Right cardiac atrium (tissue), 5 donors: ENCODE results near the gene KCNIP2. TPM values are rescaled to one million over a fixed set of nuclear protein-coding genes. Genes with fewer than 3 reads are reported as not detected.
A peak's percentile ranks its signal among the peaks of the same experiment; 100 is the strongest.

Source experiments
- ATAC-seq, 2 donors: fragments of 200-7000 bp; cut with Tn5 transposase; one replicate each; pipeline versions ENCODE4 v1.8.0 to v1.9.1; 2020; ENCODE audit warnings: moderate library complexity in 2 of 2, mild to moderate bottlenecking in 1 of 2
- DNase-seq, 3 donors: peaks; one replicate each; pipeline ENCODE4 v3.0.0-alpha.2; 2020
- H3K27ac ChIP-seq: one replicate; pipeline ENCODE4 v1.5.1; 2013; ENCODE audit warnings: mild to moderate bottlenecking, low read length, control low read depth, moderate library complexity
- H3K27me3 ChIP-seq: one replicate; pipeline ENCODE4 v1.6.1; 2013; ENCODE audit not compliant: control insufficient read depth, insufficient read depth
- H3K4me1 ChIP-seq: one replicate; pipeline ENCODE4 v1.6.1; 2013; ENCODE audit warnings: low read length; ENCODE audit not compliant: control insufficient read depth, insufficient read depth
- H3K4me3 ChIP-seq: one replicate; pipeline ENCODE4 v1.5.1; 2013; ENCODE audit warnings: low read length, control low read depth
- H3K9me3 ChIP-seq: one replicate; pipeline ENCODE4 v1.6.1; 2013; ENCODE audit warnings: low read length; ENCODE audit not compliant: control insufficient read depth
- WGBS: extraction: QIAGEN DNeasy Blood & Tissue Kit; methylation state at CpG from one replicate; pipeline ENCODE4 v1.1.7; 2013; 5-methylcytosine and 5-hydroxymethylcytosine counted together
- intact Hi-C, 4 donors: fragments of 100-400 bp; cut with DNase I; formaldehyde crosslinking; loops; one replicate each; pipeline versions ENCODE4 v1.11.0 to v1.14.0; 2022 to 2023
- polyA plus RNA-seq: library from polyadenylated mRNA; stranded (reverse); fragments of 200-250 nt; gene quantifications from one replicate; pipeline ENCODE4 v1.2.3, GENCODE V29; 2013
- total RNA-seq, 4 donors: library from RNA; stranded (reverse); fragmentation: NEBNext Ultra II Directional; extraction: Animal tissue kit (Norgen Biotek cat#: 25700); gene quantifications; one replicate each; pipeline ENCODE4 v1.2.1, GENCODE V29; 2021
- donor health status: healthy with polysubstance abuse.
- donor health status: DM: no; HTN: yes; CAD: no.
- donor health status: DM: no; HTN: no; CAD: no.
- donor health status: DM: no; HTN: yes; CAD: no; lungs with severe emphysema.
- donor health status: DM: yes; HTN: yes; CAD: no.

KCNIP2 gene
- total and polyA plus RNA-seq, 5 donors: 368 to 977 (median 704) TPM

- 56% methylated on average over 17 of the region's 17 CpGs for WGBS
- Histone ChIP-seq H3K9me3 (no peaks in the 10 kb centered on the region), H3K27me3 (no peaks in the 10 kb centered on the region), H3K4me3 (no peak overlapping the region), H3K27ac (no peak overlapping the region), H3K4me1 (peaks cover 3% of the 10 kb centered on the region)
- peak in 2 of 3 donors; percentile 50 to 54 for DNase-seq
- intact Hi-C loops: loop anchor here (2.0 to 5.0 kb wide), 3 partner anchors 175 to 180 kb away; no protein-coding TSS in a partner anchor
- ATAC-seq: peak in 1 of 2 donors; percentile 1
These were observed 61.4 kb downstream of the KCNIP2 start for GRCh38 chr10:101781984-101782810.

GRCh38 chr10:101781655-101781983 is 62.0 kb downstream of the KCNIP2 start:
- Histone ChIP-seq H3K27me3 (no peaks in the 10 kb centered on the region), H3K4me1 (peaks cover 3% of the 10 kb centered on the region), H3K27ac (no peak overlapping the region), H3K9me3 (no peaks in the 10 kb centered on the region), H3K4me3 (no peak overlapping the region)
- 75% methylated on average over 7 of the region's 7 CpGs for WGBS
- ATAC-seq (no peak), DNase-seq (peak in 1 of 3 donors; percentile 21)
- intact Hi-C loops: loop anchor here (2.0 to 5.0 kb wide), 3 partner anchors 174 to 179 kb away; no protein-coding TSS in a partner anchor

GRCh38 chr10:101780818-101781654 is 62.6 kb downstream of the KCNIP2 start:
- ATAC-seq (peak; percentile 39 to 49), DNase-seq (peak; percentile 66 to 81 (median 80))
- intact Hi-C loops: loop anchor here (2.0 to 5.0 kb wide), 3 partner anchors 174 to 179 kb away; no protein-coding TSS in a partner anchor
- no peak overlapping the region for H3K27ac ChIP-seq
- 64% methylated on average over 14 of the region's 14 CpGs for WGBS
- H3K27me3 ChIP-seq: no peaks in the 10 kb centered on the region
- H3K9me3 ChIP-seq: no peaks in the 10 kb centered on the region
- H3K4me3 ChIP-seq: no peak overlapping the region
- H3K4me1 ChIP-seq: peaks cover 5% of the 10 kb centered on the region

GRCh38 chr10:101780187-101780817 is 63.3 kb downstream of the KCNIP2 start:
- no peaks in the 10 kb centered on the region for H3K27me3 ChIP-seq
- H3K4me1 ChIP-seq: peaks cover 5% of the 10 kb centered on the region
- H3K9me3 ChIP-seq: no peaks in the 10 kb centered on the region
- WGBS: 17% methylated on average over 17 of the region's 17 CpGs
- no peak for ATAC-seq
- H3K4me3 ChIP-seq: peak overlapping the region; percentile 34
- H3K27ac ChIP-seq: no peak overlapping the region
- DNase-seq: peak in 1 of 3 donors; percentile 50
- intact Hi-C loops: loop anchor here (2.0 to 5.0 kb wide), 3 partner anchors 173 to 178 kb away; no protein-coding TSS in a partner anchor

- Histone ChIP-seq H3K9me3 (no peaks in the 10 kb centered on the region), H3K4me1 (peaks cover 5% of the 10 kb centered on the region), H3K27me3 (no peaks in the 10 kb centered on the region), H3K27ac (no peak overlapping the region), H3K4me3 (peak overlapping the region; percentile 34)
- peak; percentile 1 to 67 for ATAC-seq
- WGBS: 2% methylated on average over 51 of the region's 51 CpGs
- DNase-seq: peak; percentile 83 to 94 (median 93)
- intact Hi-C loops: loop anchor here (2.0 to 10.0 kb wide), 4 partner anchors 172 to 625 kb away; no protein-coding TSS in a partner anchor
These were observed 63.9 kb downstream of the KCNIP2 start for GRCh38 chr10:101779544-101780186.

GRCh38 chr10:101778781-101779543 is 64.6 kb downstream of the KCNIP2 start:
- ATAC-seq: peak; percentile 1 to 5
- no peak overlapping the region for H3K27ac ChIP-seq
- WGBS: 2% methylated on average over 58 of the region's 58 CpGs
- no peaks in the 10 kb centered on the region for H3K9me3 ChIP-seq
- peak overlapping the region; percentile 34 for H3K4me3 ChIP-seq
- peak; percentile 29 to 72 (median 60) for DNase-seq
- H3K27me3 ChIP-seq: no peaks in the 10 kb centered on the region
- H3K4me1 ChIP-seq: peaks cover 5% of the 10 kb centered on the region
- intact Hi-C loops: loop anchor here in 1 of 4 donors (10.0 kb wide), 1 partner anchor 624 kb away; no protein-coding TSS in a partner anchor

GRCh38 chr10:101778151-101778780 is 65.3 kb downstream of the KCNIP2 start:
- Histone ChIP-seq H3K27me3 (no peaks in the 10 kb centered on the region), H3K27ac (no peak overlapping the region), H3K9me3 (no peaks in the 10 kb centered on the region), H3K4me3 (no peak overlapping the region), H3K4me1 (peaks cover 5% of the 10 kb centered on the region)
- peak in 1 of 3 donors; percentile 60 for DNase-seq
- intact Hi-C loops: loop anchor here in 1 of 4 donors (10.0 kb wide), 1 partner anchor 623 kb away; no protein-coding TSS in a partner anchor
- no peak for ATAC-seq
- 55% methylated on average over 12 of the region's 12 CpGs for WGBS

GRCh38 chr10:101777619-101778145 is 65.9 kb downstream of the KCNIP2 start:
- ATAC-seq (no peak), DNase-seq (no peak)
- no peaks in the 10 kb centered on the region for H3K27me3 ChIP-seq
- H3K27ac ChIP-seq: no peak overlapping the region
- no peak overlapping the region for H3K4me3 ChIP-seq
- H3K9me3 ChIP-seq: no peaks in the 10 kb centered on the region
- peaks cover 5% of the 10 kb centered on the region for H3K4me1 ChIP-seq
- intact Hi-C loops: loop anchor here in 1 of 4 donors (10.0 kb wide), 1 partner anchor 623 kb away; no protein-coding TSS in a partner anchor
- WGBS: 97% methylated on average over 3 of the region's 3 CpGs

GRCh38 chr10:101776161-101776817 is 67.3 kb downstream of the KCNIP2 start:
- peak in 1 of 3 donors; percentile 55 for DNase-seq
- intact Hi-C loops: loop anchor here in 1 of 4 donors (10.0 kb wide), 1 partner anchor 621 kb away; no protein-coding TSS in a partner anchor
- 4% methylated on average over 71 of the region's 74 CpGs for WGBS
- Histone ChIP-seq H3K4me3 (peak overlapping the region; percentile 47), H3K4me1 (peaks cover 5% of the 10 kb centered on the region), H3K27me3 (no peaks in the 10 kb centered on the region), H3K9me3 (no peaks in the 10 kb centered on the region), H3K27ac (no peak overlapping the region)
- ATAC-seq: no peak
